RWPE1 (cell line): ENCODE measurements around the gene TMEM89.
A peak's percentile ranks its signal among the peaks of the same experiment; 100 is the strongest.

Source experiments
- CTCF ChIA-PET: fragments of 350-600 bp; sonication (Branson Sonifier 250); formaldehyde crosslinking; extraction: SDS; loops from one replicate; lab custom pipeline; 2021; lab: Yijun Ruan, JAX
- POLR2A ChIA-PET: fragments of 400-600 bp; formaldehyde crosslinking; extraction: SDS; loops from one replicate; lab custom pipeline; 2020; ENCODE audit warnings: antibody characterized with exemption; ENCODE audit not compliant: low non-redundant PET; lab: Yijun Ruan, JAX
- DNase-seq: peaks from one replicate; pipeline ENCODE4 v3.0.0; 2012; ENCODE audit warnings: low spot score
- H3K27ac ChIP-seq: fragments of 450-650 bp; 2 replicates; pipeline ENCODE4 v1.5.1; 2017
- CTCF ChIP-seq: fragments of 450-650 bp; conservative IDR thresholded peaks from 2 replicates; pipeline ENCODE4 v1.5.1; 2017; ENCODE audit warnings: low read depth, mild to moderate bottlenecking

TMEM89 gene

DNA sequence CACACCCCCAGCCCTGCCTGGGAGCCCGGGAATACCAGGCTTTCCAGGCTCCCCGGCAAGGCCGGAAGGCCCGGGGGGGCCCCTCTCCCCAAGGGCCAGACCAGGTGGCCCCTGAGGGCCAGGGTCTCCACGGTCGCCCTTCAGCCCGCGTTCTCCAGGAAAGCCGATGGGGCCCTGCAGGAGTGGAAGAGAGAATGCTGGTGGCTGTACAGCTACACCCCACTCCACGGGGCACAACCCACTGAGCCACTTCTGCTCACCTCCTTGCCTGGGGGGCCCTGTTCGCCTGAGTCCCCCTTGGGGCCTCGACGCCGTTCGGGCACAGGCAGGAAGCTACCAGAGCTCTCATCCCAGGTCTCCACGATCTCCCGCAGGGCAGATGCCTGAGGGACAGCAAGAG, 46.2 kb downstream of the TMEM89 start:
- TF ChIP-seq CTCF: no peak
- ChIA-PET POLR2A (no interaction called here), CTCF (no interaction called here)
- H3K27ac ChIP-seq: peak overlapping the region; percentile 100
- DNase-seq: no peak

DNA sequence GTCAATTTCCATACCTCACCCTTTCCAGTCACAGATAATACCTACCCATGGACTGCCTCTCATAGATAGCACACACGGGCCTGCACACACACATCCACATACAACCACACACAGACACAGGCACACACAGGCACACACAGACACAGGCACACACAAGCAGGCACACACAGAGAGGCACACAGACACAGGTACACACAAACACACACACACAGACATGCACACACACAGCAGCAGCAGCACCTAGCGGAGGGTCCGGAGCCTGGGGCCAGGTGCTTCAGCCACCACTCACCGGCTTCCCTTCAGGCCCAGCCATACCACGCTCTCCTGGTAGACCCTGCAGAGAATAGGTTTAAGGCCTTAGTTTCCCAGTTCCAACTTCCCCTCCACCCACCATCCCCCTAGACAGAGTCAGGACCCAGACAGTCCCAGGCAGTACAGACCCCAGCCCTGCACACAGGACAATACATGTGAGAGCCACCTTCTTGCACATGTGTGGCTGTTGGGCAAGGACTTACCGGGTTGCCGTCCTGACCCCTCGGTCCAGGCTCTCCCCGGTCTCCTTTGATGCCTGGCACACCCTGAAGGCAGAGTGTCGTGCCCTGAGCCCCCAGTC, 47.5 kb downstream of the TMEM89 start:
- H3K27ac ChIP-seq: peak overlapping the region; percentile 100
- POLR2A ChIA-PET: no interaction called here
- CTCF ChIA-PET: no interaction called here
- no peak for DNase-seq
- TF ChIP-seq CTCF: no peak

GRCh38 chr3:48572517-48572916, 49.1 kb downstream of the TMEM89 start:
- TF ChIP-seq CTCF: no peak
- POLR2A ChIA-PET: no interaction called here
- peak overlapping the region; percentile 100 for H3K27ac ChIP-seq
- CTCF ChIA-PET: no interaction called here
- DNase-seq: no peak

DNA sequence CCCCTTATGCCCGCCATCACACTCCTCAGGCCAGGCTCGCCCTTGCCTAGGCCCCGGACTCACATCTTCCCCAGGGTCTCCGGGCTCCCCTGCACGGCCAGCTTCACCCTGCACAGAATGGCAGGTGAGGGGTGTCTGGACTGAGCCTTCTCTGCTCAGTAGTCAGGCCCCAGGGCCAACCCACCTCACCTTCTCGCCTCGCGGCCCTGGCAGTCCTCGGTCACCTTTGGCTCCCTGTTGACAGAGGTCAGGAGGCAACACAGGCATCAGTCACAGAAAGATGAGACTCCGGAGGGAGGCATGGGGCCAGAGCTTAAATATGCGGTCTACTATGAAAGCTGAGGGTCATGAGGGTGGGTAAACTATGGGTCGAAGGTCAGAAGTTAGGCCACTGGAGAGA, 49.6 kb downstream of the TMEM89 start:
- POLR2A ChIA-PET: no interaction called here
- H3K27ac ChIP-seq: peak overlapping the region; percentile 100
- no peak for TF ChIP-seq CTCF
- CTCF ChIA-PET: interaction anchor here (0.7 kb wide), 1 partner anchor 690 kb away, joined by 3 read pairs; no protein-coding TSS in a partner anchor
- DNase-seq: no peak
